SU-DHL-6 (cell line): Measurements from ENCODE around the gene CEMP1.

Source experiments
- CTCF ChIP-seq: fragments of 200-600 bp; sonication (generic); IDR thresholded peaks from one replicate; pipeline ENCODE4 v1.5.1; 2017; ENCODE audit warnings: antibody characterized with exemption, mild to moderate bottlenecking, low read length, moderate library complexity; ENCODE audit not compliant: insufficient read depth, poor library complexity, severe bottlenecking
- EZH2phosphoT487 ChIP-seq: fragments of 200-600 bp; sonication (generic), shearing (Covaris generic); conservative IDR thresholded peaks from 2 replicates; pipeline ENCODE4 v1.6.1; 2018; ENCODE audit warnings: mild to moderate bottlenecking, antibody characterized with exemption, low read length, moderate library complexity, mixed read lengths

- TF ChIP-seq CTCF: no peak
- no peak for TF ChIP-seq EZH2phosphoT487
Measured at GRCh38 chr16:2487903-2488531, 43.2 kb downstream of the CEMP1 start.
